NT2/D1 (cell line): ENCODE data around the gene CASP10.

Experiments used
- DNase-seq: peaks from one replicate; pipeline ENCODE4 v3.0.0-alpha.2; 2011; ENCODE audit warnings: low read depth, low spot score
- H3K27me3 ChIP-seq: 2 replicates; pipeline ENCODE4 v1.6.0; 2011; ENCODE audit warnings: mild to moderate bottlenecking; ENCODE audit not compliant: insufficient read length, insufficient read depth
- H3K36me3 ChIP-seq: 2 replicates; pipeline ENCODE4 v1.6.1; 2011; ENCODE audit warnings: mild to moderate bottlenecking, low read length, mixed read lengths; ENCODE audit not compliant: insufficient read depth, insufficient read length
- H3K4me1 ChIP-seq: 2 replicates; pipeline ENCODE4 v1.5.1; 2011; ENCODE audit not compliant: insufficient read depth, insufficient read length
- H3K4me3 ChIP-seq: 2 replicates; pipeline ENCODE4 v1.5.1; 2011; ENCODE audit warnings: low read depth; ENCODE audit not compliant: insufficient read length
- H3K9ac ChIP-seq: 2 replicates; pipeline ENCODE4 v1.6.0; 2011; ENCODE audit warnings: low read depth; ENCODE audit not compliant: insufficient read length
- H3K9me3 ChIP-seq: 2 replicates; pipeline ENCODE4 v1.5.1; 2011; ENCODE audit warnings: mild to moderate bottlenecking, low read length; ENCODE audit not compliant: insufficient read depth
- SUZ12 ChIP-seq: IDR thresholded peaks from 2 replicates; pipeline ENCODE4 v1.6.1; 2011; ENCODE audit not compliant: insufficient read length, insufficient read depth; ENCODE audit errors: extremely low read depth
- YY1 ChIP-seq: IDR thresholded peaks from 2 replicates; pipeline ENCODE4 v1.6.1; 2011; ENCODE audit not compliant: insufficient read length, insufficient read depth
- ZNF274 ChIP-seq: IDR thresholded peaks from 2 replicates; pipeline ENCODE4 v1.6.1; 2011; ENCODE audit warnings: mild to moderate bottlenecking, low read depth, low read length

The CASP10 gene

GRCh38 chr2:201218780-201219179, 35.8 kb downstream of the CASP10 start:
- H3K27me3 ChIP-seq: no peaks in the 10 kb centered on the region
- H3K4me1 ChIP-seq: no peaks in the 10 kb centered on the region
- TF ChIP-seq YY1 (no peak), ZNF274 (no peak), SUZ12 (no peak)
- H3K36me3 ChIP-seq: peaks cover 5% of the 10 kb centered on the region
- no peak overlapping the region for H3K4me3 ChIP-seq
- DNase-seq: no peak
- no peak overlapping the region for H3K9ac ChIP-seq
- H3K9me3 ChIP-seq: peaks cover 5% of the 10 kb centered on the region; the same call in 1 of the 2 replicates

- no peak overlapping the region for H3K9ac ChIP-seq
- no peak for DNase-seq
- H3K27me3 ChIP-seq: no peaks in the 10 kb centered on the region
- TF ChIP-seq ZNF274 (no peak), SUZ12 (no peak), YY1 (no peak)
- no peaks in the 10 kb centered on the region for H3K4me1 ChIP-seq
- peaks cover 5% of the 10 kb centered on the region; the same call in 1 of the 2 replicates for H3K9me3 ChIP-seq
- peaks cover 5% of the 10 kb centered on the region for H3K36me3 ChIP-seq
- H3K4me3 ChIP-seq: no peak overlapping the region
Observed at GRCh38 chr2:201219328-201220096, 36.6 kb downstream of the CASP10 start.

DNA sequence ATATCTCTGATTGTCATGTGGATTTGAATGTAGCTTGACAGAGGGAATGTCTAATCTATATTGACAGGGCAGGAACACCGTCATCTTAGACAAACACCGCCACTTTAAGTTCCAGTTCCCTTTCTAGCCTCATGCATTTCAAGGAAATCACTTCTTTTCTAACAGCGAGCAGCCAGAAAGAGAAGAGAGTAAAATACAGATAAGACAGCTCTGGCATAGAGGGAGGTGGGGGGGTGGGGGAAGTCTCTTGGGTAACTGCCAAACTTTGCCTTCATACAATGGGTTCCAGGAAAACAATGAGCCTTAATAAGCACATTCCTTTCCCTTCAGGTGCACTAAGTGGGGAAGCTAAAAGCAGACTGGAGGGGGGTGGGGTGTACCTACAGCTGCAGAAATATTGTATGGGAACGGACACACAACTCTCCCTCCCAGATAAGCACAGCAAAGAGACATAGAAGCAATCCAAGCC, 37.2 kb downstream of the CASP10 start:
- Histone ChIP-seq H3K9ac (no peak overlapping the region), H3K9me3 (peaks cover 5% of the 10 kb centered on the region; the same call in 1 of the 2 replicates), H3K36me3 (peaks cover 5% of the 10 kb centered on the region), H3K4me1 (no peaks in the 10 kb centered on the region), H3K27me3 (no peaks in the 10 kb centered on the region), H3K4me3 (no peak overlapping the region)
- no peak for TF ChIP-seq SUZ12
- no peak for TF ChIP-seq ZNF274
- no peak for TF ChIP-seq YY1
- no peak for DNase-seq

GRCh38 chr2:201223089-201224073, 40.4 kb downstream of the CASP10 start:
- Histone ChIP-seq H3K27me3 (no peaks in the 10 kb centered on the region), H3K36me3 (peaks cover 1% of the 10 kb centered on the region), H3K9me3 (peaks cover 5% of the 10 kb centered on the region; the same call in 1 of the 2 replicates), H3K4me1 (no peaks in the 10 kb centered on the region), H3K4me3 (no peak overlapping the region), H3K9ac (no peak overlapping the region)
- TF ChIP-seq SUZ12 (no peak), YY1 (no peak), ZNF274 (no peak)
- no peak for DNase-seq

GRCh38 chr2:201228271-201228911, 45.5 kb downstream of the CASP10 start:
- Histone ChIP-seq H3K9me3 (no peaks in the 10 kb centered on the region), H3K9ac (no peak overlapping the region), H3K4me3 (no peak overlapping the region), H3K36me3 (no peaks in the 10 kb centered on the region), H3K27me3 (no peaks in the 10 kb centered on the region), H3K4me1 (no peaks in the 10 kb centered on the region)
- DNase-seq: no peak
- TF ChIP-seq ZNF274: no peak
- no peak for TF ChIP-seq SUZ12
- TF ChIP-seq YY1: no peak

GRCh38 chr2:201228912-201229290, 46.0 kb downstream of the CASP10 start:
- DNase-seq: no peak
- Histone ChIP-seq H3K27me3 (no peaks in the 10 kb centered on the region), H3K4me1 (no peaks in the 10 kb centered on the region), H3K36me3 (no peaks in the 10 kb centered on the region), H3K9ac (no peak overlapping the region), H3K4me3 (no peak overlapping the region), H3K9me3 (no peaks in the 10 kb centered on the region)
- TF ChIP-seq SUZ12 (no peak), YY1 (no peak), ZNF274 (no peak)
